GOT3 (cell line): ENCODE data around the gene DNASE1L1.

Experiments used
- DNase-seq: peaks from one replicate; lab custom pipeline; 2025; ENCODE audit warnings: mixed read lengths; lab: John Stamatoyannopoulos, UW

DNASE1L1 gene

GRCh38 chrX:154409222-154409871, at the start of gene DNASE1L1:
DNASE1L1 (minus strand) TSS chrX:154409254; CDS start chrX:154405568, 3,686 bp downstream.
- peak; percentile 55 for DNase-seq

- DNase-seq, result no peak
Measured at GRCh38 chrX:154458116-154458953, 49.3 kb upstream of the DNASE1L1 start, which contains the start of gene PLXNA3. PLXNA3 (plus strand) TSS chrX:154458281; CDS start chrX:154460184, 1,903 bp downstream.

- no peak for DNase-seq
Measured at GRCh38 chrX:154457491-154458115, 48.5 kb upstream of the DNASE1L1 start.

- DNase-seq, result no peak
Measured at GRCh38 chrX:154452823-154453222, 43.8 kb upstream of the DNASE1L1 start.

- no peak for DNase-seq
Measured at GRCh38 chrX:154450312-154450711, 41.3 kb upstream of the DNASE1L1 start.

GRCh38 chrX:154449618-154450017, 40.6 kb upstream of the DNASE1L1 start:
- no peak for DNase-seq

- no peak for DNase-seq
Measured at GRCh38 chrX:154448484-154448883, 39.4 kb upstream of the DNASE1L1 start.

- no peak for DNase-seq
Measured at GRCh38 chrX:154446430-154446829, 37.4 kb upstream of the DNASE1L1 start.

- DNase-seq, result no peak
Measured at GRCh38 chrX:154445776-154446175, 36.7 kb upstream of the DNASE1L1 start.

- no peak for DNase-seq
Measured at GRCh38 chrX:154444755-154445246, 35.7 kb upstream of the DNASE1L1 start.

GRCh38 chrX:154443992-154444754, 35.1 kb upstream of the DNASE1L1 start, which contains the start of gene FAM50A:
FAM50A (plus strand) TSS chrX:154444141; CDS start chrX:154444236, 95 bp downstream.
- DNase-seq, result peak; percentile 33

- no peak for DNase-seq
Measured at GRCh38 chrX:154443479-154443910, 34.4 kb upstream of the DNASE1L1 start.

- no peak for DNase-seq
Measured at GRCh38 chrX:154441984-154442707, 33.1 kb upstream of the DNASE1L1 start.

- DNase-seq, result no peak
Measured at GRCh38 chrX:154441564-154441963, 32.5 kb upstream of the DNASE1L1 start.

- DNase-seq, result no peak
Measured at GRCh38 chrX:154440623-154441357, 31.7 kb upstream of the DNASE1L1 start.

GRCh38 chrX:154439841-154440240, 30.8 kb upstream of the DNASE1L1 start:
- no peak for DNase-seq

- no peak for DNase-seq
Measured at GRCh38 chrX:154437971-154438893, 29.2 kb upstream of the DNASE1L1 start.

GRCh38 chrX:154436983-154437752, 28.1 kb upstream of the DNASE1L1 start, which contains the start of gene GDI1:
GDI1 (plus strand) TSS chrX:154437154; CDS start chrX:154437255, 101 bp downstream.
- no peak for DNase-seq
